Prostate gland (tissue), 2 donors: ENCODE results near the gene SGMS2. TPM values are rescaled to one million over a fixed set of nuclear protein-coding genes. Genes with fewer than 3 reads are reported as not detected.
A peak's percentile ranks its signal among the peaks of the same experiment; 100 is the strongest.
"Not testable (repeated sequence)": the region's sequence is repeated elsewhere in the genome, so short reads cannot be mapped to it uniquely, and the experiment has no call there.

Source experiments
- DNase-seq: peaks from one replicate; pipeline ENCODE4 v3.0.0-alpha.2; 2019; ENCODE audit warnings: low spot score
- H3K27ac ChIP-seq, 2 donors: fragments of 200-600 bp; sonication (generic); 2 replicates each; pipeline ENCODE4 v1.5.1; 2017 to 2019
- H3K27me3 ChIP-seq: fragments of 200-600 bp; sonication (generic); replicated peaks from 2 replicates; pipeline ENCODE4 v1.5.1; 2019; ENCODE audit not compliant: insufficient read depth
- H3K36me3 ChIP-seq, 2 donors: fragments of 200-600 bp; sonication (generic); 1 replicate in 1 of 2; 2 replicates in 1 of 2; pipeline versions ENCODE4 v1.5.1 to v1.8.1; 2017 to 2019
- H3K4me1 ChIP-seq: fragments of 200-600 bp; sonication (generic); replicated peaks from 2 replicates; pipeline ENCODE4 v1.5.1; 2019
- H3K4me3 ChIP-seq, 2 donors: fragments of 200-600 bp; sonication (generic); 2 replicates each; pipeline ENCODE4 v1.5.1; 2017 to 2019
- H3K9me3 ChIP-seq: fragments of 200-600 bp; sonication (generic); 2 replicates; pipeline ENCODE4 v1.5.1; 2017
- POLR2A ChIP-seq: fragments of 450-650 bp; IDR thresholded peaks from one replicate; pipeline ENCODE4 v1.6.1; 2016; ENCODE audit warnings: antibody characterized with exemption, mild to moderate bottlenecking
- POLR2AphosphoS5 ChIP-seq: sonication (generic); formaldehyde crosslinking; IDR thresholded peaks from one replicate; pipeline ENCODE4 v1.6.1; 2017; ENCODE audit warnings: antibody characterized with exemption
- WGBS: methylation state at CpG from one replicate; pipeline ENCODE4 v1.1.5; 2018; 5-methylcytosine and 5-hydroxymethylcytosine counted together
- intact Hi-C: fragments of 100-400 bp; cut with DNase I; formaldehyde crosslinking; loops from one replicate; pipeline ENCODE4 v1.14.2; 2022
- total RNA-seq, 2 donors: library from RNA; depleted of rRNA; stranded (reverse); fragments of >200 nt; gene quantifications; one replicate each; pipeline ENCODE4 v1.1.0, GENCODE V29; 2016
- TF ChIP-seq, protein P1 (sequence below), 4 experiments: fragments of 200-600 bp in 2 of 4; fragments of 450-650 bp in 2 of 4; sonication (generic) in 2 of 4; IDR thresholded peaks; 1 replicate in 3 of 4; 2 replicates in 1 of 4; pipeline ENCODE4 v1.5.1; 2016 to 2019; ENCODE audit warnings: antibody characterized with exemption in 4 of 4, mild to moderate bottlenecking in 2 of 4, moderate library complexity in 2 of 4

The SGMS2 gene
- total RNA-seq, 2 donors from 2014 or later = 37.4 to 53.6 TPM

- Histone ChIP-seq H3K27me3 (no peaks in the 10 kb centered on the region), H3K27ac (no peak overlapping the region), H3K4me3 (no peak overlapping the region), H3K9me3 (no peaks in the 10 kb centered on the region), H3K4me1 (no peaks in the 10 kb centered on the region), H3K36me3 (no peaks in the 10 kb centered on the region)
- intact Hi-C loops = loop anchor here (5.0 kb wide), 1 partner anchor 75 kb away; no protein-coding TSS in a partner anchor
- TF ChIP-seq POLR2AphosphoS5 (no peak), POLR2A (no peak)
- TF ChIP-seq, protein P1, sequence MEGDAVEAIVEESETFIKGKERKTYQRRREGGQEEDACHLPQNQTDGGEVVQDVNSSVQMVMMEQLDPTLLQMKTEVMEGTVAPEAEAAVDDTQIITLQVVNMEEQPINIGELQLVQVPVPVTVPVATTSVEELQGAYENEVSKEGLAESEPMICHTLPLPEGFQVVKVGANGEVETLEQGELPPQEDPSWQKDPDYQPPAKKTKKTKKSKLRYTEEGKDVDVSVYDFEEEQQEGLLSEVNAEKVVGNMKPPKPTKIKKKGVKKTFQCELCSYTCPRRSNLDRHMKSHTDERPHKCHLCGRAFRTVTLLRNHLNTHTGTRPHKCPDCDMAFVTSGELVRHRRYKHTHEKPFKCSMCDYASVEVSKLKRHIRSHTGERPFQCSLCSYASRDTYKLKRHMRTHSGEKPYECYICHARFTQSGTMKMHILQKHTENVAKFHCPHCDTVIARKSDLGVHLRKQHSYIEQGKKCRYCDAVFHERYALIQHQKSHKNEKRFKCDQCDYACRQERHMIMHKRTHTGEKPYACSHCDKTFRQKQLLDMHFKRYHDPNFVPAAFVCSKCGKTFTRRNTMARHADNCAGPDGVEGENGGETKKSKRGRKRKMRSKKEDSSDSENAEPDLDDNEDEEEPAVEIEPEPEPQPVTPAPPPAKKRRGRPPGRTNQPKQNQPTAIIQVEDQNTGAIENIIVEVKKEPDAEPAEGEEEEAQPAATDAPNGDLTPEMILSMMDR (IDR thresholded peaks at IDR 0.05) = no peak
- 89% methylated on average over 2 of the region's 2 CpGs for WGBS
- DNase-seq = no peak
Measured at GRCh38 chr4:107902715-107903114, 78.0 kb downstream of the SGMS2 start.

GRCh38 chr4:107905082-107905481, 80.3 kb downstream of the SGMS2 start:
- H3K9me3 ChIP-seq, H3K4me3 ChIP-seq, DNase-seq, H3K36me3 ChIP-seq, H3K27me3 ChIP-seq, H3K27ac ChIP-seq, intact Hi-C loops, H3K4me1 ChIP-seq: not testable (repeated sequence)
- WGBS = 94% methylated on average over 3 of the region's 3 CpGs

DNA sequence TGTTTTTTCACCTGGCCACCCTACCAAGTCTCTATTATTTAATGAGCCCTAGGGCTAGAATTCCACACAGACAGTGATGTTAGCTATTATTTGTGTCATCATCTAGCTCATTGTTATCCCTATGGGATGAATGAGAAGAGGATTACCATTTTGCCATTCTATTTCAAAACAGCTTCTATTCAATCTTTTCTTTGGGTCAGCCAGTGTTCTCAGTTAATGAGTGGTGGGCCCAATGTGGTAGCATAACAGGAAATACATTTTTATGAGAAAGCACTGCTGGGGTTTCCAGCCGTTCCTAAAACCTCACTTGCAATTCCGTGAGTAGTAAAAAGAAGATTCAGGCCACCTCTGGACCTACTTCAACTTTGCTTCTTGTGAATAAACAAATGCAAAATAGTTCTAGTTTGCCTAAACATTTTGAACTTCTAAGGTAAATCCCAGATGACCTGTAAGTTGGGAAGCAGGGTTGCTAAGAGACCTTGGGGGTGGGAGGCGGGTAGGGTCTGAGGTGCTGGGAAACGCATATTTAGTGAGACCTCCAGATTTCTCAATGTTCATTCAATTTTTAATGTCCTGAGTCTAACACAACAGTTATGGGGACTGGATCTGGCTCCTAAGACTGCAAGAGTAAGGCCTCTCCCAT, 81.8 kb downstream of the SGMS2 start:
- intact Hi-C loops = no loop called here

DNA sequence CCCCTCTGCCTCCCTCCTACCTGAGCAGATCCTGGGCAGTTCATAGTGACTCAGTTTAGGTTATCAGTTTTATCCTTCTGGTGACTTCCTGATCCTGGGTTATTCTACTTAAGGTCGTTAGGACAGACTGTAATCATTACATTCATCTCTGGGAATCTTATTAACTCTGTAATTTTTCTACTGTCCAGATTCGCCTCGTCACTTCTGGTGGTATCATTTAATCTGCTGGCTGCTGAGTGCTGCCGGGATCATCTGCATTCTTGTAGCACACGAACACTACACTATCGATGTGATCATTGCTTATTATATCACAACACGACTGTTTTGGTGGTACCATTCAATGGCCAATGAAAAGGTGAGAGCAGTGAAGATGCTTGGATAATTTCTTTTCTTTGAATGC, 83.6 kb downstream of the SGMS2 start:
- TF ChIP-seq, protein P1 (IDR thresholded peaks at IDR 0.05) = no peak
- no peak for TF ChIP-seq POLR2A
- TF ChIP-seq POLR2AphosphoS5 = no peak

More for the DNA sequence above, 81.8 kb downstream of the SGMS2 start:
- TF ChIP-seq POLR2AphosphoS5 (no peak), POLR2A (no peak)
- TF ChIP-seq, protein P1 (IDR thresholded peaks at IDR 0.05) = no peak
- DNase-seq = no peak
- no peaks in the 10 kb centered on the region for H3K9me3 ChIP-seq
- H3K4me3 ChIP-seq = no peak overlapping the region
- 92% methylated on average over 4 of the region's 4 CpGs for WGBS
- no peaks in the 10 kb centered on the region for H3K27me3 ChIP-seq
- no peaks in the 10 kb centered on the region for H3K36me3 ChIP-seq
- no peak overlapping the region for H3K27ac ChIP-seq
- no peaks in the 10 kb centered on the region for H3K4me1 ChIP-seq

DNA sequence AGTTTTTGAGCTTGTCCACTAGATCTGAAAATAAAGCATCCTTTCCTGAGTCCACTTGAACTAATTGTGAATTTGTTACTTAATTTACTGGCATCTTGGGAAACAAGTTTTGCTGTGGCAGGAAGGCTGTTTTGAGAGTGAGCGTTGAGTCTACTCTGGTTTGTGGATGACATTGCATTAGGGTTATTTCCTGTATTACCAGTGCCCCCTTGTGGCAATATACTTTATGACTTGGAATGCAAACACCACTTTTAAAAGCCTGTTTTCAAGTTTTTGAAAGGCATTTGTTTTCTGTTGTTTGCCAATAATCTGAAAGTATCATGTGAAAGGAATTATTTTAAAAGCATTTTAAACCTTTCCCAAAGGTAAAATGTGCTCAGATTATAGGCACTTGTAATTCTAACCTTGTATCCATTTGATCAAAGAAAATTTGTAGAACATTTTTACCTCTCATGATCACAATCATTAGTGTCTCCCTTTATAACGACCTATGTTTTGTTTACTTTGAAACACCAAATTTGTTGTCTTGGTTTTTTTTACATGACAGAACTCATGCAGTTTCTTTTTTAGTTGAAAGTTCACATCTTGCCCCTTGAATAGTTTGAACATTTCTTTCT, 88.7 kb downstream of the SGMS2 start:
- H3K9me3 ChIP-seq = no peaks in the 10 kb centered on the region
- H3K27ac ChIP-seq = no peak overlapping the region
- DNase-seq = peak; percentile 69
- no peaks in the 10 kb centered on the region for H3K4me1 ChIP-seq
- H3K36me3 ChIP-seq = no peaks in the 10 kb centered on the region
- H3K4me3 ChIP-seq = no peak overlapping the region
- TF ChIP-seq, protein P1 (IDR thresholded peaks at IDR 0.05) = peak; percentile 56 to 91 (median 88)
- TF ChIP-seq POLR2A (no peak), POLR2AphosphoS5 (peak; percentile 52)
- H3K27me3 ChIP-seq = no peaks in the 10 kb centered on the region
- intact Hi-C loops = loop anchor here (2.0 kb wide), 1 partner anchor 157 kb away; no protein-coding TSS in a partner anchor
- WGBS = 12% methylated on average over 2 of the region's 2 CpGs

More for the DNA sequence above, 83.6 kb downstream of the SGMS2 start:
- WGBS = 87% methylated on average over 7 of the region's 7 CpGs
- Histone ChIP-seq H3K27ac (no peak overlapping the region), H3K36me3 (no peaks in the 10 kb centered on the region), H3K27me3 (no peaks in the 10 kb centered on the region), H3K4me3 (no peak overlapping the region), H3K9me3 (no peaks in the 10 kb centered on the region), H3K4me1 (no peaks in the 10 kb centered on the region)
- intact Hi-C loops = no loop called here
- no peak for DNase-seq
